Medulla oblongata (tissue), 1 donor: ENCODE results near the gene GCC2.
"Not testable (repeated sequence)": the region's sequence is repeated elsewhere in the genome, so short reads cannot be mapped to it uniquely, and the experiment has no call there.

Experiments used
- DNase-seq: peaks from one replicate; pipeline ENCODE4 v3.0.0-alpha.2; 2015; ENCODE audit errors: extremely low spot score

The GCC2 gene

DNA sequence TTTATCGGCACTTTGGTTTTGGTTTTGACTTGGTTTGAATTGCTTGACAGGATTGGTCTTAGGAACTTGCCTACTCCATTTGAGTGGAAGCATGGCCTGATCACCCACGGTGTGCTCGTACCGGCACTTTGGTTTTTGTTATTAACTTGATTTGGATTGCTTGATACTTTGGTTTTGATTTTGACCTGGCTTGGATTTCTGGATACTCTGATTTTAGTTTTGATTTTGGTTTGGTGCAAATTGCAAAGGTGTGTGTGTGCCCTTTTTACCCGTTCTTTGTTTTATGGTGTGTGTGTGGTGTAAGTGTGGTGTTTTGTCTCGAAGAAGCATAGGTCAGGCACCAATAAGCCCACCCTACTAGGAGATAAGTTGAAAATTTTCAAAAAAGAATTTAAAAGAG, 75.7 kb downstream of the GCC2 start:
- DNase-seq = not testable (repeated sequence)

- not testable (repeated sequence) for DNase-seq
Measured at GRCh38 chr2:108525258-108525657, 76.3 kb downstream of the GCC2 start.

DNA sequence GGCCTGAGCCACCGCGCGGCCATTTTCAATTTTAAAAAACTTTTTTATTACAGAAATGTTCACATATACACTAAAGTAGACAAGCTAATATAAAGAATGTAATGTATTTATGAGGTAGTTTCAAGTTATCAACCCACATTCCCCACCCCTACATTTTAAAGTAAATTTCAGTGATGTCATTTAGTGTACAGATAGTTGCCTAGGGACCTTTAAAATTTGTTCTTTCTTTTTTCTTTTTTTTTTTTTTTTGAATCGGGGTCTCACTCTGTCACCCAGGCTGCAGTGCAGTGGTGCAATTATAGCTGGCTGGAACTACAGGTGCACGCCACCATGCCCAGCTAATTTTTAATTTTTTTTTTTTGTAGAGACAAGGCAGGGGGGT, 82.7 kb downstream of the GCC2 start:
- DNase-seq = no peak

DNA sequence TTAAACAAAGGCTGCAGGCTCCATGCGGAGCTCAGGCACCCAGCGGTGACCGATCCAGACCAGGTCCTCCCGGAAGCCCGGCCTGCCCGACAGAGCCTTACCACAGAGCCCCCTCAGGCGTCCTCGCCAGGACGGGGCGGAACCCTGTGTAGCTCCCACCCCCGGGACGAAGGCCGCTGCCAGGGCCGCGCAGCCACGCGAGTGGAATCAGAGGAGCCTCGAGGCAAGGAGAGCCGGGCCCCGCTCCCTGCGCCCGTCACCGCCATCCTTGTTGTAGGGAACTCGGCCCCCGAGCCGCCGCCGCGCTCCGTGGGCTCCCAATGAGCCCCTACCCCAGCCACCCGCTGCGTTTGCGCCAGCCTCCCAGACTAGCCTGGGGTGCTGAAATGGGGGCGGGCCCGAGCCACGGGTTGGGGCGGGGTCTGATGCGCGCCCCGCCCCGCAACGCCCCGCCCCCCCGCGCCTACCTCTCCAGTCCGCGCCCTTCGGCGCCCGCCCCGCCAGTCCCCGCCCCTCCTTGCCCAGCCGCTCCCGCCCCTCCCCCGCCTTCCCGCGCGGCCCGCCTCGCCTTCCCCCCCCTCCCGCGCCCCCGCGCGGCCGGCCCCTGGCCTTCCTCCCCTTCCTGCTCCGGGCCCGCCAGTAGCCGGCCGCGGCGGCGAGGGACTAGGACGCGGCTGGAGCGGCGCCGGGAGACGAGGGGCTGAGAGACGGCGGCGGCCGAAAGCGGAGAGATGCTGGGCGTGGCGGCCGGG, 85.0 kb downstream of the GCC2 start, which contains the start of gene LIMS1:
TSS of gene LIMS1 (plus strand) at position 639 of the 752 bp plus-strand sequence. CDS start at position 732, 93 bp downstream.
- DNase-seq = peak; percentile 92

GRCh38 chr2:108534584-108535356, 85.8 kb downstream of the GCC2 start:
- DNase-seq = peak; percentile 58

DNA sequence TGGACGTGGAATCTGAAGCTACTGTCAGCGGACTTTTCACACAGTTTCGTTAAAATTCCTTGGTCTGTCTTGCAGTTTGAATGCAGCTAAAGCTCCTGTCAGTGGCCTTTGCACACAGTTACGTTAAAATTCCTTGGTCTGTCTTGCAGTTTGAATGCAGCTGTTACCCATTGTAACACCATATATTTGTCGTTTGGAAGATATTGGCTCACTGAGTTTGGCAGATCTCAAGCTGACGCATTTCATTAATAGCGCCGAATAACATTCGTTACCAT, 86.3 kb downstream of the GCC2 start:
- DNase-seq = no peak

DNA sequence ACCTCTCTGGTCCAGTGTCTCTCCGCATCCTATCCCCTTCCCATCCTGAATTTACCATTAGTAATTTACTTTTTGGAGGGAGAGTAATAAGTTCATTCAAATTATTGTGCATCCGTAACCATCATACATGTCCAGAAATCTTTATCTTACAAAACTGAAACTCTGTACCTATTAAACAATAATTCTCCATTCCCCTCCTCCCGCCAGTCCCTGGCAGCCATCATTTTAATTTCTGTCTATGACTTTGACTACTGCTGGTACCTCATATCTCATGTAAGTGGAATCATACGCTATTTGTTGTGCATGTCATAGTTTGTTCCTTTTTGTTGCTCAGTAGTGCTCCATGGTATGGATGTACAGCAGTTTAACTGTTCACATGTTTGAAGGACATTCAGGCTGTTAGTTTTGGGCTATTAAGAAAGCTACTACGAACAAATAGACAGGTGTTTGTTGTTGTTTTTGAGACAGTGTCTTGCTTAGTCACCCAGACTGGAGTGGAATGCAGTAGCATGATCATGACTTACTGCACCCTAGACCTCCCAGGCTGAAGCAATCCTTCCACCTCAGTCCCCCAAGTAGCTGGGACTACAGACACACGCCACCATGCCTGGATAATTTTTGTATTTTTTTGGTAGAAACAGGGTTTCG, 87.3 kb downstream of the GCC2 start:
- no peak for DNase-seq

DNA sequence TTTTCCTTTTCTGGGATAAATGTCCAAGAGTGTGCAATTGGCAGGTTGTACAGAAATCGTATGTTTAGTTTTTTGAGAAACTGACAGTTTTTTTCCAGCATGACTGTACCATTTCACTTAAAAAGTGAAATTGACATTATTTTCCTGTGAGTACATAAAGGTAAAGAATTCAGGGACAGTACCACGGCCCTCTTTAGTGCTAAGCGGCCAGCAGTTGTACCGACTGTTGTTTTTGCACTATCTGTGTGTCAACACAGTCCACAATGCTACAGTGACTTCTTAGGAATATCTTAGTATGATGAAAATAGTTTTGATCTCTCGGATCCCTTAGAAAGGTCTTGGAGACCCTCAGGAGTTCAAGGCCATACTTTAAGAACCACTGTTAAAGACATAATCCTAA, 87.9 kb downstream of the GCC2 start:
- no peak for DNase-seq

DNA sequence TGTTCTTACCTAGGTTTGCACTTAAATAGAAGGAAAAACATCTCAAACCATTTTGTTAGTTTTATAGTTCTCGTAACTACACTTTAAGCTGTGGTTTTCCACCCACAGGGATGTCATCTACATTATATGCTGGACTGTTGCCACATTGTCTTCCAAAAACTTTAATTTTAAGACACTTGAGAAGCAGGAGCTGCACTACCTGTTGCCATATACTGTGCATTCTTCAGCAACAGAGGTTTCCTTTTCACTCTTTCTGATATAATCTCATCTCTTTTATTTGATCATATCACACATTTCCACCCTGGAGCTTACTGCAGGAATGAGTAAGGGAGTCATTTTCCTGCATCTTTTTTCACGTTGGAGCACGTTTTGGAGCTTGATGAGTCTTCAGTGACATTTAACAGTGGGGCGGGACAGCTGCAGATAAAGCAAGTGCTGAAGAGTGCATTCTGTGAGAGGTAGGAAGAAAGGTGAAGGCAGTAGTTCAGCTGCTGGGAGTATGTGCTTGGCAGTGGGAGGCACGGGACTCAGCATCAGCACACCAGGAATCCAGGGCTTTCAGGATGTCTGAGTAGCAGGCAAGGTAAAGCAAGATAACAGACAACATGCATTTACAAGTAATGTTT, 89.1 kb downstream of the GCC2 start:
- DNase-seq = no peak

GRCh38 chr2:108541451-108541850, 92.4 kb downstream of the GCC2 start:
- no peak for DNase-seq

GRCh38 chr2:108542071-108542470, 93.1 kb downstream of the GCC2 start:
- DNase-seq = no peak

GRCh38 chr2:108547606-108548005, 98.6 kb downstream of the GCC2 start:
- DNase-seq = no peak

DNA sequence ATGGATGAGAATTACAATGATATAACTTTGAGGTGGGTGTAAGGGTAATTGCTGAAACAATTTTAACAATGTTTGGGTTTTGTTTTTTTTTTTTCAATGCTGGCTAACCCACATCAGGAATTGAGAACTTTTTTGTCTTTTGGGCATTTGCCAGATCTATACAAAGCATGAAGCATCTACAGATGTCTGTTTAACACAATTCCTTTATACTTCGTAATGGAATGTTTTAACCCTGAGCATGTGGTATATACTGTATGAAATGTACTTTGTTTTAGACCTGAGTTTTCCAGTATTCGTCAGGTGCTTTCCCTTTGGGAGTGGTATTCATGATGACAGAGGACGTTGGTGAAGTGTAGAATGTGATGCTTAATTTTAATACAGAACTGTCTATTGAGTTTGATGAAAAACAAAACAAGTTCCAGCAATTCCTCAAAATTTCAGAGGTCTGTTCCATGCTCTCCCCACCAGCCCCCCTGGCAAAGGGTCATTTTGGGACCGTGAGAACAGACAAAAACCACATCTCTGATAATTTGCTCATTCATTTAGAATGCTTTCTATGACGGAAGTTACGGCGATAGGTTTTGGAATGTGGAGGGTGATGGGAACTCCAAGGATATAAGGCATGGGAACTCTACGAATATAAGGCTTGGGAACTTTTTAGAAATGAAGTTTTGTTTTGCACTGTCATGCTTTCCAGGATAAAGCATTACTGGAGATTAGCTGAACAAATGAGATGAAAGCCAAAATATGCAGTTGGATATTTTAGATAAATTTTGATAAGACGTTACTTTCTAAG, 99.4 kb downstream of the GCC2 start:
- DNase-seq = no peak

DNA sequence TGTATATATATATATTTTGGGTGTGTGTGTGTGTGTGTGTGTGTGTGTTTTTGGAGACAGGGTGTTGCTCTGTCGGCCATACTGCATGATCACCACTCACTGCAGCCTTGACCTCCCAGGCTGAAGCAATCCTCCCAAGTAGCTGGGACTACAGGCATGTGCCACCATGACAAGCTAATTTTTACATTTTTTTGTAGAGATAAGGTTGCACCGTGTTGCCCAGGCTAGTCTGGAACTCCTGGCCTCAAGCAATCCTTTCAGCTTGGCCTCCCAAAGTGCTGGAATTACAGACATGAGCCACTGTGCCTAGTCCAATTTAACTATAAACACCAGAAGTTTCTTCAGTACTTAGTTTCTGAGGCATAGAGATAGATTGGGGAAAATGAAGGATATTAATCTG, 103.6 kb downstream of the GCC2 start:
- DNase-seq = no peak

- DNase-seq = peak; percentile 60
Measured at GRCh38 chr2:108553209-108553919, 104.4 kb downstream of the GCC2 start.

DNA sequence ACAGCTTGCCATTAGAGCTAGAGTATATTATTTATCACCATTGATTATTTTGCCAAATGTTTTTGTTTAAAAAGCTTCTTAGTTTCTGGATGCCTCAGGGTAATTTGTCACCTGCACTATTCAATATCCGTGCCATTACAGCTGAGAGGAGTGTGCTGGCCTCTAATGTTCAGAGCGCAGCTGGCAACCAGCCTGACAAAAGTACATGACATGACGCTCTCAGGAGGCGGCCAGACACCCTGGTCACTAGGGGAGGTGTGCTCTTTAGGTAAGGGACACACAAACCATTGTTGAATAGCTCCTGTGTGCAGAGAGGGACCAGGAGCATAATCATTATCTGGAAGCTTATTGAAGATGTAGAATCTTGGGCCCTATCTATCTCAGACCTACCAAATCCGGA, 105.5 kb downstream of the GCC2 start:
- DNase-seq = no peak

DNA sequence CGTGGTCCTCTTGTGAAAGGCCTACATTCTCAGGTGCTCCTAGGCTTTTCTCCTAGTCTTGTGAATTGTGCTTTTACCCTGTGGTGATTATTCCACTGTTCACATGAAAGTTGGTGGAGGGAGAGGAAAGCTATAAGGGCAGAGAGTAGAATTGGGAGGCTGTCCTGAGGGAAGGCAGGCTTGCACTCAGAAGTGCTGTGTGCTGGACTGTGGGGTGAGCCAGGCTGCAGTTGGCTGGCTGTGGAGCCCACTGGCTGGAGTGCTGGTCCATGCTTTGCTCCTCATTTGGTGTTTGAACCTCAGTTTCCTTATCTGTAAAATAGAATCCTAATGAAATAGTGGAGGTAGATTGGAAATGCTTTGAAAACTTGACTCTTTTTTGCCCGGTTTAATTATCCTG, 106.6 kb downstream of the GCC2 start:
- DNase-seq = no peak

DNA sequence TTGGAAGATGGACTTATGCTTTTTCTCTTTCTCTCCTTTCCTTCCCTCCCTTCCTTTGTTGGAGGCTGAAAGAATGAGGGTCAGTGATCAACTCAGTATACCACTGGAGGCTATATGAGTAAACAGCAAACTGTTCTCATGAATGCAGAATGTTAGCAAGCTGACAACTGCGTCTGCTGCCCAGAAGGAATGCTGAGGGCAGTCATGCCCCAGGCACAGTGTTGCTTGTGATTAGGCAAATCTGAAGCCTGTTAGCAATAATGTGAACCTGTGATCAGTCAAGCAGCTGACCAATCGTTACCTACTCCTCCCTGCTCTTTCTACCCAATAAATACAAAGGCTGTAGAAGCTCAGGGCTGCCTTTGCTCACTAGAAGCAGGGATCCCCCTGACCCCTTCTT, 107.6 kb downstream of the GCC2 start:
- not testable (repeated sequence) for DNase-seq
